ENCODE results near the gene CALHM2.
A peak's percentile ranks its signal among the peaks of the same experiment; 100 is the strongest.
"Not testable (repeated sequence)": the region's sequence is repeated elsewhere in the genome, so short reads cannot be mapped to it uniquely, and the experiment has no call there.

Gene CALHM2

DNA sequence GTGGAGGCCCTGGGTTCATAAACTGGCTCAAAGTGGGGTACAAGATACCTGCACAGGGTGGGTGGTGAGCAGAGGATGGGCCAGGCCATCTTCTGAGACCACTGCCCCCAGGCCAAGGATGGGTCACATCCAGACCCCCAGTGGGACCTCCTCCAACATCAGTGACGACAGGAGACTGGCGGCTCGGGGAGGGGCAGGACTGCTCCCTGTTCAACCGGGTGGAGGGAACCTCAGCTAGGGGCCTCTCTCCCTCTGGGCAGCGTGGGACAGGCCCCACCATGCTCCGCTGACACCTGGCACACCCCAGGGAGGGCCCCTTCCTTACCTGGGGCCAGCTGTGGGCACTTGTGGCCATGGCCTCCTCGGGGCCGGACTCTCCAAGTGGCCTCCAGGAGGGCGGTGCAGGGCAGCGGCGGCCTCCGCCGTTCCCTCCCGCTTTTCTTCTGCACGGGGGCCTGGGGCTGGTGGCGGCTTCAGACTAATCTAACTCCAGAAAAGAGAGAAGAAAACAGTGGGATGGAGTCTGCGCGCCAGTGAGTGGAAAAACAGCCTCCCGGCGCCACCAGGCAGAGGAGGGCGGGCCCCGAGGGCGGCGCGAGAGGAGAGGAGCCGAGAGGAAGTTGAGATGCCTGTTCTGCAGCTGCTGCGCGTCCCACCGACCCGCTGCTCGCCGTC lies at the start of gene CALHM2:
CALHM2 (minus strand) TSS at position 540 of the 675 bp plus-strand sequence. CDS start 2,429 bp downstream, outside the sequence.
- peak; percentile 55 for DNase-seq

DNA sequence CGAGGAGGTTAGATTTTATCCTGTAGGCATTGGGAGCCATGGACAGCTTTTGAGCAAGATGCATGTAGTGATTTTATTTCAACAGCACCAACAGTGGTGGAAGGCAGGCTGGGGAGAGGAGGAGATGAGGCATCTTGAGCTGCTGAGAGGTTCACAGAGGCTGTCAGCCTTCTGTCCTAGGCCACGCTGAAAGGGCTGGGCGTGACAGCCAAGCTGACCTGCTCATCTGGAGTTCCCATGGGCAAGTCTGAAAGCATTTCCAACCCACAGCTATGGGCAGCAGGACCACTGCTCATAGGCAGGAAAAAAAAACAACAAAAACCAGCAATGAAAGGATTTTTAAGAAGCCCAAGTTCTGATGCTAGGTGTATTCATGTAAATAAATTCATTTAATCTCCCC lies 49.0 kb upstream of the CALHM2 start:
- no peak for DNase-seq

DNA sequence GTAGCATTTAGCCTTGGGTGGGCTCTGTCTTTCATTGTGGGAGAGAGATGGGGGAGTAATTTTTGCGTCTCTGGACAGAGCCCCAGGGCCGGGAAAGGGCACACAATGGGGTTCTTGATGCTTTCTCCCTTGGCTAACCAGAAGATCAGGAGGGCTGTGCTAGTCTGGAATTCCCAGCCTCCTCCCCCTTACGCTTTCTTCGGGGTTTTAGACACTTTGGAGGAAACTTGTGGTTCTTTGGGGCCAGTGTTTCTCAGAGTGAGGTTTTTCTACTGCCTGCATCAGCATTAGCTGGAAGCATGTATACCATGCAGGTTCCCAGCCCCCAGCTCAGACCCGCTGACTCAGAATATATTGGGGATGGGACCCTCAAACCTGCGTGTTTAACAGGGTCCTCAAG lies 48.3 kb upstream of the CALHM2 start:
- DNase-seq: no peak

- no peak for DNase-seq
These were observed 47.7 kb upstream of the CALHM2 start for GRCh38 chr10:103499881-103500280.

DNA sequence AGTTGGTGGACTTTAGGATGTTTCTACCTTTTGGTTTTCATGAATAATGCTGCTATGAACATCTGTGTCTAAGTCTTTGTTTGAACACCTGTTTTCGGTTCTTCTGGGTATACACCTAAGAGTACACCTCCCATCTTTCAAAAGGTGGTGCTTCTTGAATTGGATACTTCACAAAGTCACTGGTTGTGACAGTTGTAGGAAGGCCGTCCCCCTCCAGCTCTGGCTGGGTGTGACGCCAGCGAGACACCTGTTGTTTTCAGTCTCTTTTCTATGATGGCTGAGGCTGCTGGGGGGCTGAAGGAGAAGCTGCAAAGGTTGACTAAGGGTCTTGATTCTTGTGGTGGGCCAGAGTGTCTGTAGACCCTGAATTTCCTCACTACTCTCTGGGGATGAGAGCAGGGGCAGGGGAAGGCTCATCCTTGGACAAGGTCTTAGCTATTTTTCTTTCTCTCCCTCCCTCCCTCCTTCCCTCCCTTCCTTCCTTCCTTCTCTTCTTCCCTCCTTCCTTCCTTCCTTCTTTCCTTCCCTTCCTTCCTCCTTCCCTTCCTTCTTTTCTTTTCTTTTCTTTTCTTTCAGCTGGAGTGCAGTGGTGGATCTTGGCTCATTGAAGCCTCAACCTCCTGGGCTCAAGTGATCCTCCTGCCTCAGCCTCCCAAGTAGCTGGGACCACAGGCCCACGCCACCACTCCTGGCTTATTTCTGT lies 46.9 kb upstream of the CALHM2 start:
- DNase-seq: no peak

DNA sequence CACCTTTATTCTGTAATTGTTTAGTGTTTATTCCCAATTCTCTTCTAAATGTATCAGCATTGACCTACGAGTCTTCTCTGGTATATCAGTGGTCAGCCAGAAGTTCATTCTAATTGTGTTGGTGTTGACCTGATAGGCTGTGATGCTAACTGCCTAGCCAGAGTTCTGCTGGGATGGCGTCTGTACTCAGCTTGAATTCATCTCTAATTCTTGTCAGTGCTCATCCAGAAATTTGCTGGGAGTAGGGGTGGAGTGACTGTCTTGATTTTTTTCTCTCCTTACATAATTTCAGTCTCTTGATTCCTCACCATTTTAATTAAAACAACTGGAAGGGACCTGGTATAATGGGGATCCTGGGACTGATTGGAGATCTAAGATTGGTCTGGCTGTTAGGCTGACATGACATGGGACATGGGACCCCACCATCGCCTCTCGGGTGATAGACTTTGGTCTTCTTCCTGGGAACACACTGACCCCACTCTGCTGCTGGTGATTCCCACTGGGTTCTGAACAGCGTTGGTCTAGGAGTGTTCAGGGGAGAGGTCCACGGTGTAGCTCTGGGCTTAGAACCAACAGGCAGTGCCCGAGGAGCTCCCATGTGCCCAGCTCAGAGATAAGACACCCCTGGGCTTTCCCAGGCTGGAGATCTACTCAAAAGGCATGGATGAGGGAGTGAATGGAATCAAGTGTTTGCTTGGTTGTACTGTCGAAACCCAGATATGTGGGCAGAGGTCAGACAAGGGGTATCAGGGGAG lies 45.2 kb upstream of the CALHM2 start:
- no peak for DNase-seq

DNA sequence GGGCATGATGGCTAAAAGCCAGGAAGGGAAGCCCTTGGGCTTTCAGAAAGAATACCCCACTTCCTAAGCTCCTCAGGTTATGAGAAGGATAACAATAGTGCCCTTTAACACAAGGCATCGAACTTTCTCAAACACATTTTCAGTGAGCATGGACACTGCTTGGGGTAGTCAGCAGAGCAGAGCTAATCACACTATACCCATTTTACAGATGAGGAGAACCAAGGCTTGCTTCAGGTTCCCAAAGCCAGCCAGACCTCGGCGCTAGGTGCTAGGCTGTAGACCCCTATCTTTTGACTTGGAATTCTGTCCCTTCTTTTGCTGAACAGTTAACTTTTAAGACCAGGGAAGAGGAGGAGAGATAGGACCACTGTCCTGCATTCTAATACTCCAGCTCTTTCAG lies 43.2 kb upstream of the CALHM2 start:
- DNase-seq: no peak

- DNase-seq: peak; percentile 8
These were observed 42.0 kb upstream of the CALHM2 start for GRCh38 chr10:103493916-103494877.

DNA sequence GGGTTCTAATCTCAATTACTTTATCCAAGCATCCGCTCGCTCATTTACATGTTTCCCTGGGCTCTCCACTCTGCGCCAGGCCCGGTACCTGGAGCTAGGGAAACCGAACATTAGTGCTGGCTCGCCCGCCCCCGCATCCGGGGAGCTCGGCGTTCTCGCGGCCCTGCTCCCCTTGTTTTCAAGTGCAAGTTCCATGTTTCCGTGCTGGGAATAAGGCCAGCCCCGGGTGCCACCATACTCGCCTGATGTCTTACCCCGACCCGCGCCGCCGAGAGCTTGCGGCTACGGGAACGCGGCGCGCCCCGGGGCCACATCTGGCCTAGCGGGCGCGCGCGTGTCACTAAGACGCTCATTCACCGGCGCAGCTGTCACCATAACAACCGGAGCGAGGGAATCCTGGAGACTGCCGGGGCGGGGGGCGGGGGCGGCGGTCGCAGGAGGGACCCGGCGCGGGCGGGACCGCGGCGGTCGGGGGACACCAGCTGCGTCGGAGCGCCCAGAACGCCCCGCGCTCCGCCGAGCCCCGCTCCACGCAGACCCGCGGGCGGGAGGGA lies 41.3 kb upstream of the CALHM2 start, which contains the start of gene NEURL1:
NEURL1 (plus strand) TSS at position 344 of the 554 bp plus-strand sequence. CDS start 683 bp downstream, outside the sequence.
- no peak for DNase-seq

DNA sequence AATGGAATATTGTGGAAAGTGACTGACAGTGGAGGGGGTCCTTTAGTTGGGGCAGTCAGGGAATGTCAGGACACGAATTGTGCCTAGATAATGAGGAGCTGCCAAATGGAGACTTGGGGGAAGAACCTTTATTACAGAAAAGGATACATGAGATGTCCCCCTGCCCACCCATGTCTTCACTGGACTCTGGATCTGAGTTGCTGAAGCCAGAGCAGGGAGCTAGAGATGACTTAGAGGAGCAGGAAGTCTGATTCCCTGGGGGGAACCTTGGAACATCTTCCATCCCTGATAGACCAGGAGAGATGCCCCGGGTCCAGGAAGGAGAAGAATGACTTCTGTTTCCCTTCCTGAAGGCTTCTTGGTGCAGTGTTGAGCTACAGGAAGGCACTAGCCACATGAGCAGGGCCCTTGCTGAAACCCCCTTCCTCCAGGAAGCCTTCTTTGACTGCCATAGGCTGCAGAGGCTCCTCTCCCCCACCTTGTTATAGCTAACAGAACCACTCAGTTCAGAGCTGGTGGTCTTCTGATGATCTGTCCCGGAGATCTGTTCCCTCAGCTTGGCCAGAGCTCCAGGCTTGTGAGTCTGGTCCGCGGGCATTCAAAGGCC lies 40.6 kb upstream of the CALHM2 start:
- DNase-seq: no peak

DNA sequence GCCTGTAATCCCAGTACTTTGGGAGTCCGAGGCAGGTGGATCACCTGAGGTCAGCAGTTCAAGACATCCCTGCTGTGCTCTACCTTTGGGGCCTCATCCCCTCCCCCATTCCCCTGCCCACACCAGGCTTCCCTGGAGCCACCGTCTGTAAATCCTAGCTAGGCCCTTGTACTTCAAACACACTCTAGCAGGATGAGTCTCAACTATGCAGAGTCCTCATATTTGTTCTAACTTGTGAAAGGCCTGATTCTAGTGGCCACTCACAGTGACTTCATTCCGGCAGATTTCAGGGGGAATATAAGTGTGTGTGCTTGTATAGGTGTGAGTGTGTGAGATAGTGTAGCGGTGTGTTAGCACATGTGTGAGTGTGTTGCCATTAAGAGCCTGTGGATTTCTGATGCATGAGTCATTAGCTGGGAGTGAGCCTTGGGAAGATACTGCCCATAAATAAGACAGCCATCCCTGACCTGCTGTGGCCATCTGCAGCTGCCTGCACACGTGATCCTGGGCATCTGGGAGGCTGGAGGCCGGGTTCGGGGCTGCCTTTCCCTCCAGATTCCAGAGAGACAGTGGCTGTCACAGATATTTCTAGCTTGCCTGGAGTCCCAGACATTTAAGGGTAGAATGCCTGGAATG lies 39.7 kb upstream of the CALHM2 start:
- DNase-seq: no peak

GRCh38 chr10:103490986-103491314 lies 38.8 kb upstream of the CALHM2 start:
- no peak for DNase-seq

- no peak for DNase-seq
These were observed 35.2 kb upstream of the CALHM2 start for GRCh38 chr10:103487410-103487708.

GRCh38 chr10:103486635-103487409 lies 34.7 kb upstream of the CALHM2 start:
- DNase-seq: not testable (repeated sequence)

DNA sequence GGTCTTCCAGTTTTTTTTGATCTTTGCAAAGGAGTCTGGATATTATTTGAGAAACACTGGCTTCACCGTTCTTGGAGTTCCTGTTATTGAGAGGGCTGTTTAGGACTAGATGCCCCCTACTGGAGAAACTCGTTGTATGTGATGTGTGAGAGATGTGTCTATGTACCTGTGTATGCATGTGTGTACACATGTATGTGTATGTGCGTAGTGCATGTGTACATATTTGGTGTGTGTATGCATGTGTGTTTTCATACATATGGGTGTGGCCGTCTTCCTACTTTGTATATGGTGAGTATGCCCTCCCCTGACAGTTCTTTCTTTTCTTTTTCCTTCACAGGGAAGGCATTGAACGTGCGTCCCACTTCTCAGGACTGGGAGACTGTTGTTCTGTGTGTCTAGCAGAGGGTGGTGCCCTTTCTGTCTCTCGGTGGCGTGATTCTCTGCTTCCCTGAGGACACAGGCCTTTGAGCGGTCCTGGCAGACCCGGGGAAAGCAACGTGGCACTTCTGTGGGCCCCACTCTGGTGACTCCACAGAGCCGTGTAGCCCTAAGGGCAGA lies 29.9 kb upstream of the CALHM2 start:
- peak; percentile 82 for DNase-seq

DNA sequence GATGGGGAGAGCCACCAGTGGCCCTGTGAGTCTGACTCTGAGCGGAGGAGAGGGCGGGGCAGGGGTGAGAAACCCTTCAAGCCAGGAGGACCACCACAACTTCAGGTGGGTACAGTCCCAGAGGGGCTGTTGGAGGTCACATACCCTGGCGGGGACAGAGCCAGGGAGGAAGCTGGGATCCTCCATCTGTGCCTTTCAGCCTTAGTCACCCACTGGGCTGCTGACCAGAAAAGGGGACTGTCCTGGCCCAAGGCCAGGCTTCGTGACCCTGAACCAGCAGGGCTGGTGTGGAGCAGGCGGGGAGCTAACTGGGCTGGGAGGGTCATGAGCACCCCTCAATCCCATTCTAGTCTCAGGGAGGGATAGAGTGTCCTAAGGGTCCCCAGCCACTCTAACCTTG lies 28.4 kb upstream of the CALHM2 start:
- no peak for DNase-seq

GRCh38 chr10:103479135-103479534 lies 27.0 kb upstream of the CALHM2 start, which contains the start of gene CALHM3:
CALHM3 (minus strand) TSS chr10:103479240; CDS start chr10:103479032, 208 bp downstream.
- DNase-seq: no peak

GRCh38 chr10:103478671-103479070 lies 26.5 kb upstream of the CALHM2 start:
- no peak for DNase-seq

DNA sequence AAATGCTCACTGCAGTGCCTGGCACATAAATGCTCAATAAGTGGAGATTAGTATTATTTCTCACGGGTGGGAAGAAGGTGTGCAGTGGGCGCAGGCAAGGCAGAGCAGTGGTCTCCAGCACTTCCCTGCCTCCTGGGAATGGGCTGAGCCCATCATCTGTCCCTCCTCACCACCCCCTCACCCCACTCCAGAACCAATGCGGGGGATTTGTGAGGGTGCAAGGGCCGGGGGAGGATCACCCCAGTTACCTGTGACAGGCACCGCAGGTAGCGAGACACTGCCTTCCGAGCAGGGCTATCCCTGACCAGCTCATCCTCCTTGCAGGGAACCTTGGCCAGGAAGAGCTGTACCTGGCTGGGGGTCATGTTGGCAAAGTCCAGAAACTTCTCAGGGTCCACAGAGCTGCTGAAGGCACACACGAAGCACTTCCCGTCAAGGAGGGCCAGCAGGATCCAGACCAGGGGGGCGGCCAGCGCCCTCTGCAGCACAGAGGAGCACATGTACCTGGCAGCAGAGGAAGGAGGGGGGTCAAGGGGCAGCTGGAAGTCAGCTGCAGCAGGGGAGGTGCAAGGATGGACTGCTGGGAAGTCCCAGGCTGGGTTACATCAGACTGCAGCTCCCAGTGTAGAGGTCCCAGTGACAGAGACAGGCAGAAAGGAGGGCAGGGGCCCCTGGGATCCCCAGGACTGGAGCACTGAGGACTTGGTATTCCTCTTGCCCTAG lies 24.0 kb upstream of the CALHM2 start:
- peak; percentile 21 for DNase-seq

- no peak for DNase-seq
These were observed 23.3 kb upstream of the CALHM2 start for GRCh38 chr10:103475437-103475836.
